Measurements from ENCODE around the gene EYS. TPM values are rescaled to one million over a fixed set of nuclear protein-coding genes. Genes with fewer than 3 reads are reported as not detected.
"Not testable (repeated sequence)": the region's sequence is repeated elsewhere in the genome, so short reads cannot be mapped to it uniquely, and the experiment has no call there.

The EYS gene
- polyA plus RNA-seq, 1 experiment, result not detected

DNA sequence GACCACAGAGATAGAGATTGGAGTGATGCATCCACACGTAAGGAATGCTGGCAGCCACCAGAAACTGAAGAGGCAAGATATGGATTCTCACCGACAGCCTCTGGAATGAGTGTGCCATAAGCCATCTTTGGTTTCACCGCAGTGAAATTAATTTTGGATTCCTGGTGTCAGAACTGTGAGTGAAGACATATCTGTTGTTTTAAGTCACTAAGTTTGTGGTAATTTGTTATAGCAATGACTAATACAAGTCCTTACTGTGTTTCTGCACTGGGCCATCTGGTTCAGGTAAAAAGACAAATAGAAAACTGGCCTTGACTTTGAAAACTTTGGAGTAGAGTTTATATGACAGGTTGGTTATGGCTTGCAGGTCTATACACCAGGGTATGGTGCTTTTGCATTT is 1809.6 kb downstream of the EYS start:
- no peaks in the 10 kb centered on the region for H3K36me3 ChIP-seq (ENCODE audit: control insufficient read depth, insufficient read depth, low read length)
- no peak overlapping the region for H3K4me3 ChIP-seq (ENCODE audit: low read depth, low read length)
- H3K27me3 ChIP-seq (ENCODE audit: control insufficient read depth, insufficient read depth, low read length), result no peaks in the 10 kb centered on the region
- ChIA-PET CTCF (no interaction called here), POLR2A (no interaction called here)
- TF ChIP-seq, protein P1, sequence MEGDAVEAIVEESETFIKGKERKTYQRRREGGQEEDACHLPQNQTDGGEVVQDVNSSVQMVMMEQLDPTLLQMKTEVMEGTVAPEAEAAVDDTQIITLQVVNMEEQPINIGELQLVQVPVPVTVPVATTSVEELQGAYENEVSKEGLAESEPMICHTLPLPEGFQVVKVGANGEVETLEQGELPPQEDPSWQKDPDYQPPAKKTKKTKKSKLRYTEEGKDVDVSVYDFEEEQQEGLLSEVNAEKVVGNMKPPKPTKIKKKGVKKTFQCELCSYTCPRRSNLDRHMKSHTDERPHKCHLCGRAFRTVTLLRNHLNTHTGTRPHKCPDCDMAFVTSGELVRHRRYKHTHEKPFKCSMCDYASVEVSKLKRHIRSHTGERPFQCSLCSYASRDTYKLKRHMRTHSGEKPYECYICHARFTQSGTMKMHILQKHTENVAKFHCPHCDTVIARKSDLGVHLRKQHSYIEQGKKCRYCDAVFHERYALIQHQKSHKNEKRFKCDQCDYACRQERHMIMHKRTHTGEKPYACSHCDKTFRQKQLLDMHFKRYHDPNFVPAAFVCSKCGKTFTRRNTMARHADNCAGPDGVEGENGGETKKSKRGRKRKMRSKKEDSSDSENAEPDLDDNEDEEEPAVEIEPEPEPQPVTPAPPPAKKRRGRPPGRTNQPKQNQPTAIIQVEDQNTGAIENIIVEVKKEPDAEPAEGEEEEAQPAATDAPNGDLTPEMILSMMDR (IDR thresholded peaks at IDR 0.05; ENCODE audit: insufficient read depth, low read depth, low read length), result no peak
- DNase-seq (ENCODE audit: low read depth), result no peak

DNA sequence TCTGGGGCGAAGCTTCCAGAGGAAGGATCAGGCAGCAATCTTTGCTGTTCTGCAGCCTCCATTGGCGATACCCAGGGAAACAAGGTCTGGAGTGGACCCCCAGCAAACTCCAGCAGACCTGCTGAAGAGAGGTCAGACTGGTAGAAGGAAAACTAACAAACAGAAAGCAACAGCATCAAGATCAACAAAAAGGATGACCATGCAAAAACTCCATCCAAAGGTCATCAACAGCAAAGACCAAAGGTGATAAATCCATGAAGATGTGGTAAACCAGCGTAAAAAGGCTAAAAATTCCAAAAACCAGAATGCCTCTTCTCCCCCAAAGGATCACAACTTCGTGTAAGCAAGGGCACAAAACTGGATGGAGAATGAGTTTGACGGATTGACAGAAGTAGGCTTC is 1818.6 kb downstream of the EYS start:
- TF ChIP-seq, protein P1 (IDR thresholded peaks at IDR 0.05; ENCODE audit: insufficient read depth, low read depth, low read length), result no peak
- POLR2A ChIA-PET, result no interaction called here

DNA sequence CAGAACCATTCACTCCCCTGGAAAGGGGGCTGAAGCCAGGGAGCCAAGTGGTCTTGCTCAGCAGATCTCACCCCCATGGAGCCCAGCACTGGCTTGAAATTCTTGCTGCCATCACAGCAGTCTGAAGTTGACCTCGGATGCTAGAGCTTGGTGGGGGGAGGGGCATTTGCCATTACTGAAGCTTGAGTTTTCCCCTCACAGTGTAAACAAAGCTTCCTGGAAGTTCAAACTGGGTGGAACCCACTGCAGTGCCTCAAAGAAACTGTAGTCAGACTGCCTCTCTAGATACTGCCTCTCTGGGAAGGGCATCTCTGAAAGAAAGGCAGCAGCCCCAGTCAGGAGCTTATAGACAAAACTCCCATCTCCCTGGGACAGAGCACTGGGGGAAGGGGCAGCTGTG is 1819.2 kb downstream of the EYS start:
- POLR2A ChIA-PET; H3K27me3 ChIP-seq (ENCODE audit: control insufficient read depth, insufficient read depth, low read length); H3K4me3 ChIP-seq (ENCODE audit: low read depth, low read length); DNase-seq (ENCODE audit: low read depth); H3K36me3 ChIP-seq (ENCODE audit: control insufficient read depth, insufficient read depth, low read length): not testable (repeated sequence)
- CTCF ChIA-PET, result interaction anchor here (1.1 kb wide), 1 partner anchor 10 kb away, joined by 3 read pairs; no protein-coding TSS in a partner anchor

More for the DNA sequence above, 1818.6 kb downstream of the EYS start:
- CTCF ChIA-PET, result interaction anchor here (1.1 kb wide), 1 partner anchor 10 kb away, joined by 3 read pairs; no protein-coding TSS in a partner anchor
- H3K36me3 ChIP-seq (ENCODE audit: control insufficient read depth, insufficient read depth, low read length), result no peaks in the 10 kb centered on the region
- no peaks in the 10 kb centered on the region for H3K27me3 ChIP-seq (ENCODE audit: control insufficient read depth, insufficient read depth, low read length)
- no peak overlapping the region for H3K4me3 ChIP-seq (ENCODE audit: low read depth, low read length)
- no peak for DNase-seq (ENCODE audit: low read depth)

DNA sequence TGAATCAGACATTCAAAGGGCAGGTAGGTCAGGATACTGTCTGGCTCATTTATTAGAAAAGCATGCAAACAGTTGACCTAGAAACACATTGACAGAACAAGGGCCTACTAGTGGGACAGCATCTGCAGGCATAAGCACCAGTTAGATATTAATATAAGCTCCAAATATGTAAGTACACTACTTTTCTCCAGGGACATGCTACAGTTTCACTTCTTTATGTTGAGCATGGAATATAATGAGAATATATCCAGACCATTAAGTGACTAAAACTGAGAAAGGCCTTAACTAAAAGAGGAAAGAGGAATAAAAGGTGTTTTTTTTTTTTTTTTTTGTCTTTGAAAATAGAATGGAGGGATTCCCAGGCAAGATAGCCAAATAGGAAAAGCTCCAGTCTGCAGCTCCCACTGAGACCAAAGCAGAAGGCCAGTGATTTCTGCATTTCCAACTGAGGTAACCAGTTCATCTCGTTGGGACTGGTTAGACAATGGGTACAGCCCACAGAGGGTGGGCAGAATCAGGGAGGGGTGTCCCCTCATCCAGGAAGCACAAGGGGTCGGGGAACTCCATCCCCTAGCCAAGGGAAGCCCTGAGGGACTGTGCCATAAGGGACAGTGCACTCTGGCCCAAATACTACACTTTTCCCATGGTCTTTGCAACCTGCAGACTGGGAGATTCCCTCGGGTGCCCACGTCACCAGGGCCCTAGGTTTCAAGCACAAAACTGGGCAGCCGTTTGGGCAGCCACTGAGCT is 1819.8 kb downstream of the EYS start:
- POLR2A ChIA-PET, result no interaction called here

DNA sequence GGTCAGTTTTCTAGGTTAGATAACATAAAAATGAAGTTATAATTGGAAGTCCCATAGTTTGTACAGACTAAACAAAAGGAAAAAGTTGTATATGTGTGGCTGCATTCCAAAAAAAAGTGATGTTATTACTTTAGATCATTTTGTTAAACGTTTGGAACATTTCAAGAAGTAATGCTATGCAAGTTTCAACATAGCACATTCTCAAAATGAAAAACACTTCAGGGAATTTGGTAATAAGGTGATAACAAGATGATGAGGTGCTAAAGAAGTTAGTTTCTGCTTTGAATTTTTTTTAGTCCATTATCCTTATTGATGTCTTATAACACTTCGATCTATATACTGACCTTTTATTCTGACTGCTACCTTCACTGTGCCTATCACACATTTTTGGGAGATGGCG is 1820.7 kb downstream of the EYS start:
- Histone ChIP-seq H3K27me3 (ENCODE audit: control insufficient read depth, insufficient read depth, low read length) (no peaks in the 10 kb centered on the region), H3K36me3 (ENCODE audit: control insufficient read depth, insufficient read depth, low read length) (no peaks in the 10 kb centered on the region), H3K4me3 (ENCODE audit: low read depth, low read length) (no peak overlapping the region)
- TF ChIP-seq, protein P1 (IDR thresholded peaks at IDR 0.05; ENCODE audit: insufficient read depth, low read depth, low read length), result no peak
- ChIA-PET POLR2A (no interaction called here), CTCF (no interaction called here)
- no peak for DNase-seq (ENCODE audit: low read depth)

More for the DNA sequence above, 1819.8 kb downstream of the EYS start:
- Histone ChIP-seq H3K36me3 (ENCODE audit: control insufficient read depth, insufficient read depth, low read length) (no peaks in the 10 kb centered on the region), H3K27me3 (ENCODE audit: control insufficient read depth, insufficient read depth, low read length) (no peaks in the 10 kb centered on the region), H3K4me3 (ENCODE audit: low read depth, low read length) (no peak overlapping the region)
- CTCF ChIA-PET, result interaction anchor here (1.1 kb wide), 1 partner anchor 11 kb away, joined by 3 read pairs; no protein-coding TSS in a partner anchor
- no peak for DNase-seq (ENCODE audit: low read depth)
- TF ChIP-seq, protein P1 (IDR thresholded peaks at IDR 0.05; ENCODE audit: insufficient read depth, low read depth, low read length), result no peak

DNA sequence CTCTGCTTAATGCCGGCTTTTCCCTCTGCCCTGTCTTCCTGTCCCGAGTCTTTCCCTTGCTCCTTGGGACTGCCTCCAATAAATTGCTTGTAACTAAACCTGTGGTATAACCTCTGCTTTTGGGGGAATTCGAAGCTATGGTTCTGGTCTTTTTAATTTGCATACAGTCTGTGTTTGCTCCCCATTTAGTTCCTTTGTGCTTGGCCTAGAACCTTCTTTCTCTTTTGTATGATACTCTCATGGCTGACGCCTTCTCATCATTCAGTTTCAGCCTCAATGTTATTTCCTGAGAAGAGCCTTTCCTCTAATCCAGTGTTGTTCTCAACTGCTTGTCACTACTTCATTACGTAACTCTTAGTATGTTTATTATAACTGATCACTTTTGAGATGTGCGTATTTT is 1823.4 kb downstream of the EYS start:
- ChIA-PET CTCF (no interaction called here), POLR2A (no interaction called here)
- TF ChIP-seq, protein P1 (IDR thresholded peaks at IDR 0.05; ENCODE audit: insufficient read depth, low read depth, low read length), result no peak
- Histone ChIP-seq H3K36me3 (ENCODE audit: control insufficient read depth, insufficient read depth, low read length) (no peaks in the 10 kb centered on the region), H3K27me3 (ENCODE audit: control insufficient read depth, insufficient read depth, low read length) (no peaks in the 10 kb centered on the region), H3K4me3 (ENCODE audit: low read depth, low read length) (no peak overlapping the region)
- no peak for DNase-seq (ENCODE audit: low read depth)
